Measurements from ENCODE around the gene NADSYN1.

Gene NADSYN1

DNA sequence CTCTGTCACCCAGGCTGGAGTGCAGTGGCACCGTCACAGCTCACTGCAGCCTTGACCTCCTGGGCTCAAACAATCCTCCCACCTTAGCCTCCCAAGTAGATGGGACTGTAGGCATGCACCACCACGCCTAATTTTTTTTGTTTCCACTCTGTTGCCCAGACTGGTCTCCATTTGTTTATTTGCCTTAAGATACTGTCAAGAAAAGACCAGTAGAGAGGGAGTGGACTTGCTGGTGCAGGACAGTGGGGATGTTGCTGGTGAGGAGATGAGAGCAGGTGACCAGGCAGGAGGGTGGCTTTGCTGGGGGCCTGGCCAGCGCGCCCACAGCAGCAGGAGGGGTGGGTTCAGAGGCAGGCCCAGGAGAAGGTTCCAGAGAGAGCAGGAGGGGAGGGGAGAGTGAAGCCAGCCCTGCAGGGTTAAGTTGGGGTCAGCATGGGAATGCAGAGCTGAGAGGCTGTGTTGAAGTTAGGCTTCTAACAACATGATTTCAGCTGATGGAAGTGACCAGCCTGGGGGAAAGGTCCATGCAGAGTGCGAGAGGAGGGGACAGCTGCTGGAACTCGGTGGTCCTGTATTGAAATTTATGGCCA, 35.8 kb downstream of the NADSYN1 start:
- Histone ChIP-seq H3K36me3 (ENCODE audit: insufficient read depth, low read length) (peaks cover 41% of the 10 kb centered on the region; the same call in 1 of the 2 replicates), H3K4me2 (ENCODE audit: low read length) (no peak overlapping the region), H3K9ac (ENCODE audit: low read length) (no peak overlapping the region), H3K9me2 (ENCODE audit: low read depth, low read length) (no peaks in the 10 kb centered on the region), H3K9me3 (ENCODE audit: low read length) (no peaks in the 10 kb centered on the region), H3K4me1 (ENCODE audit: insufficient read depth, low read length, severe bottlenecking) (no peaks in the 10 kb centered on the region), H3K4me3 (ENCODE audit: low read depth, low read length, poor library complexity, severe bottlenecking) (no peak overlapping the region), H3K27me3 (ENCODE audit: insufficient read depth, low read length) (no peaks in the 10 kb centered on the region), H3K27ac (ENCODE audit: low read depth, low read length, poor library complexity, severe bottlenecking) (no peak overlapping the region), H4K20me1 (ENCODE audit: insufficient read depth, low read length) (no peaks in the 10 kb centered on the region), H3K79me2 (ENCODE audit: insufficient read depth, low read length) (no peaks in the 10 kb centered on the region), H3F3A (ENCODE audit: insufficient read depth, low read length) (no peaks in the 10 kb centered on the region), H2AFZ (ENCODE audit: low read length) (no peak overlapping the region)
- TF ChIP-seq, protein P1, sequence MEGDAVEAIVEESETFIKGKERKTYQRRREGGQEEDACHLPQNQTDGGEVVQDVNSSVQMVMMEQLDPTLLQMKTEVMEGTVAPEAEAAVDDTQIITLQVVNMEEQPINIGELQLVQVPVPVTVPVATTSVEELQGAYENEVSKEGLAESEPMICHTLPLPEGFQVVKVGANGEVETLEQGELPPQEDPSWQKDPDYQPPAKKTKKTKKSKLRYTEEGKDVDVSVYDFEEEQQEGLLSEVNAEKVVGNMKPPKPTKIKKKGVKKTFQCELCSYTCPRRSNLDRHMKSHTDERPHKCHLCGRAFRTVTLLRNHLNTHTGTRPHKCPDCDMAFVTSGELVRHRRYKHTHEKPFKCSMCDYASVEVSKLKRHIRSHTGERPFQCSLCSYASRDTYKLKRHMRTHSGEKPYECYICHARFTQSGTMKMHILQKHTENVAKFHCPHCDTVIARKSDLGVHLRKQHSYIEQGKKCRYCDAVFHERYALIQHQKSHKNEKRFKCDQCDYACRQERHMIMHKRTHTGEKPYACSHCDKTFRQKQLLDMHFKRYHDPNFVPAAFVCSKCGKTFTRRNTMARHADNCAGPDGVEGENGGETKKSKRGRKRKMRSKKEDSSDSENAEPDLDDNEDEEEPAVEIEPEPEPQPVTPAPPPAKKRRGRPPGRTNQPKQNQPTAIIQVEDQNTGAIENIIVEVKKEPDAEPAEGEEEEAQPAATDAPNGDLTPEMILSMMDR (IDR thresholded peaks at IDR 0.05; ENCODE audit: low read length) = no peak
- no peak for TF ChIP-seq EZH2 (IDR thresholded peaks at IDR 0.05; ENCODE audit: borderline replicate concordance, low read length)

DNA sequence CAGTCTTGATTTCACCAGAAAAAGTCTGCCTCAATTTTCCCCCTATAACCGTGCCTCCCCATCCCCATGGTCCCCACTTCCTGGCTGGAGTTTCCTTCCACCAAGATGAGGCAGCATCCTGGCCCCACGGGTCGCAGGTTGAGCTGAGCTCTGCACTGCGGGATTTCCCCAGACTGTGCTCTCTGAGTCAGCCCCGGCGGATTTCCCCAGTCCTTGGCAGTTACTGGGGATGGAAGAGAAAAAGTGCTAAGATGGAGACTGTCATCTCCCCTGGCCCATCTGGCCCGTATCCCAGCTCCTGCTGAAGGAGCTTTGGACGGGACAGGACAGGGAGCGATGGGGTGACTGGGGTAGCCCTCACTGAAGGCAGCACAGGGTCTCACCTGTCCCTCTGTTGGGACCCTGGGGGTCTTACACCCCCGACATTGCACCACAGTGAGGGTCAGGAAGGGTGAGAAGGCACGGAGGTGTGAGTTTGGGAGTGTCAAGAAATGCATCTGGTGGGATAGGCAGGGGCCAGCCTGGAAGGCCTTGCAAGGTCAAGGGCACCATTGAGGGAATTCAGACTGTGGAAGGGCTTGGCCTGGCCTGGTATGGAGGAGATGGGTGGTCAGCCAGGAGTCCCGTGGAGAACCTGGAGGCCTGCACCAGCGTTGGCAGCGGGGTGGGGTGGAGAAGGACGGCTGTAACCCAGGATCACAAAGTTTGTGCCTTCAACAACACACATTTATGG, 36.5 kb downstream of the NADSYN1 start:
- Histone ChIP-seq H2AFZ (ENCODE audit: low read length) (no peak overlapping the region), H3K9me3 (ENCODE audit: low read length) (no peaks in the 10 kb centered on the region), H3K27ac (ENCODE audit: low read depth, low read length, poor library complexity, severe bottlenecking) (no peak overlapping the region), H3F3A (ENCODE audit: insufficient read depth, low read length) (no peaks in the 10 kb centered on the region), H3K27me3 (ENCODE audit: insufficient read depth, low read length) (no peaks in the 10 kb centered on the region), H3K79me2 (ENCODE audit: insufficient read depth, low read length) (no peaks in the 10 kb centered on the region), H3K9ac (ENCODE audit: low read length) (no peak overlapping the region), H3K4me1 (ENCODE audit: insufficient read depth, low read length, severe bottlenecking) (no peaks in the 10 kb centered on the region), H3K4me3 (ENCODE audit: low read depth, low read length, poor library complexity, severe bottlenecking) (no peak overlapping the region), H3K4me2 (ENCODE audit: low read length) (no peak overlapping the region), H3K9me2 (ENCODE audit: low read depth, low read length) (no peaks in the 10 kb centered on the region), H3K36me3 (ENCODE audit: insufficient read depth, low read length) (peaks cover 34% of the 10 kb centered on the region; the same call in 1 of the 2 replicates), H4K20me1 (ENCODE audit: insufficient read depth, low read length) (no peaks in the 10 kb centered on the region)
- no peak for TF ChIP-seq EZH2 (IDR thresholded peaks at IDR 0.05; ENCODE audit: borderline replicate concordance, low read length)
- TF ChIP-seq, protein P1 (IDR thresholded peaks at IDR 0.05; ENCODE audit: low read length) = no peak

GRCh38 chr11:71490044-71490730, 37.2 kb downstream of the NADSYN1 start:
- Histone ChIP-seq H3K4me3 (ENCODE audit: low read depth, low read length, poor library complexity, severe bottlenecking) (no peak overlapping the region), H4K20me1 (ENCODE audit: insufficient read depth, low read length) (no peaks in the 10 kb centered on the region), H3K9me2 (ENCODE audit: low read depth, low read length) (no peaks in the 10 kb centered on the region), H3K4me2 (ENCODE audit: low read length) (no peak overlapping the region), H3K27me3 (ENCODE audit: insufficient read depth, low read length) (no peaks in the 10 kb centered on the region), H3K36me3 (ENCODE audit: insufficient read depth, low read length) (peaks cover 33% of the 10 kb centered on the region; the same call in 1 of the 2 replicates), H3F3A (ENCODE audit: insufficient read depth, low read length) (no peaks in the 10 kb centered on the region), H3K27ac (ENCODE audit: low read depth, low read length, poor library complexity, severe bottlenecking) (no peak overlapping the region), H3K79me2 (ENCODE audit: insufficient read depth, low read length) (no peaks in the 10 kb centered on the region), H3K9me3 (ENCODE audit: low read length) (no peaks in the 10 kb centered on the region), H3K9ac (ENCODE audit: low read length) (no peak overlapping the region), H2AFZ (ENCODE audit: low read length) (no peak overlapping the region), H3K4me1 (ENCODE audit: insufficient read depth, low read length, severe bottlenecking) (no peaks in the 10 kb centered on the region)
- TF ChIP-seq EZH2 (IDR thresholded peaks at IDR 0.05; ENCODE audit: borderline replicate concordance, low read length) = no peak
- TF ChIP-seq, protein P1 (IDR thresholded peaks at IDR 0.05; ENCODE audit: low read length) = no peak
